GM12872 (cell line): ENCODE measurements around the gene NFIA.

Experiments used
- CTCF ChIP-seq: IDR thresholded peaks from 3 replicates; pipeline ENCODE4 v1.5.1; 2011; ENCODE audit warnings: low read depth, mild to moderate bottlenecking, low read length, moderate library complexity; ENCODE audit not compliant: insufficient read depth

Gene NFIA

GRCh38 chr1:61295818-61296537 lies 213.6 kb downstream of the NFIA start:
- TF ChIP-seq CTCF: no peak

GRCh38 chr1:61297887-61298286 lies 215.5 kb downstream of the NFIA start:
- TF ChIP-seq CTCF: no peak

- TF ChIP-seq CTCF: no peak
Observed at GRCh38 chr1:61299463-61299862, 217.1 kb downstream of the NFIA start.

- no peak for TF ChIP-seq CTCF
Observed at GRCh38 chr1:61300899-61301298, 218.5 kb downstream of the NFIA start.

GRCh38 chr1:61301824-61302657 lies 219.7 kb downstream of the NFIA start:
- TF ChIP-seq CTCF: no peak

GRCh38 chr1:61307422-61308142 lies 225.2 kb downstream of the NFIA start:
- TF ChIP-seq CTCF: no peak

GRCh38 chr1:61310057-61310456 lies 227.7 kb downstream of the NFIA start:
- no peak for TF ChIP-seq CTCF
